ENCODE data around the gene TOMM22. TPM values are rescaled to one million over a fixed set of nuclear protein-coding genes. Genes with fewer than 3 reads are reported as not detected.

Gene TOMM22
- total and polyA plus RNA-seq, 2 experiments from 2014 or later, result 84.0 to 131 TPM

DNA sequence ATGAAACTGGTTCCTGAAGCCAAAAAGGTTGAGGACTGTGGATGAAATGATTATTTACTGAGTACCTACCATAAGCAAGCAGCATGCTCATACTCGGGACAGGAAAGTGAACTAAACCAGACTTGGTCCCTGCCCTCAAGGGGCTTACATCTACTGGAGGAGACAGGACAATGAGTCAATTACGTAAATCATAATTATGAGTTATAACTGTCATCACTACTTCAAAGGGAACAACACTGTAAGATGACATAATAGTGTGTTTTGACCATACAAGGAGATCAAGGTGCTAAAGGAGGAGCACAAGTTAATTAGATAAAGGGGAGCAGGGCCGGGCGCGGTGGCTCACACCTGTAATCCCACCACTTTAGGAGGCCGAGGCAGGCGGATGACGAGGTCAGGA, 28.0 kb upstream of the TOMM22 start (continued):
- TF ChIP-seq, protein P1, sequence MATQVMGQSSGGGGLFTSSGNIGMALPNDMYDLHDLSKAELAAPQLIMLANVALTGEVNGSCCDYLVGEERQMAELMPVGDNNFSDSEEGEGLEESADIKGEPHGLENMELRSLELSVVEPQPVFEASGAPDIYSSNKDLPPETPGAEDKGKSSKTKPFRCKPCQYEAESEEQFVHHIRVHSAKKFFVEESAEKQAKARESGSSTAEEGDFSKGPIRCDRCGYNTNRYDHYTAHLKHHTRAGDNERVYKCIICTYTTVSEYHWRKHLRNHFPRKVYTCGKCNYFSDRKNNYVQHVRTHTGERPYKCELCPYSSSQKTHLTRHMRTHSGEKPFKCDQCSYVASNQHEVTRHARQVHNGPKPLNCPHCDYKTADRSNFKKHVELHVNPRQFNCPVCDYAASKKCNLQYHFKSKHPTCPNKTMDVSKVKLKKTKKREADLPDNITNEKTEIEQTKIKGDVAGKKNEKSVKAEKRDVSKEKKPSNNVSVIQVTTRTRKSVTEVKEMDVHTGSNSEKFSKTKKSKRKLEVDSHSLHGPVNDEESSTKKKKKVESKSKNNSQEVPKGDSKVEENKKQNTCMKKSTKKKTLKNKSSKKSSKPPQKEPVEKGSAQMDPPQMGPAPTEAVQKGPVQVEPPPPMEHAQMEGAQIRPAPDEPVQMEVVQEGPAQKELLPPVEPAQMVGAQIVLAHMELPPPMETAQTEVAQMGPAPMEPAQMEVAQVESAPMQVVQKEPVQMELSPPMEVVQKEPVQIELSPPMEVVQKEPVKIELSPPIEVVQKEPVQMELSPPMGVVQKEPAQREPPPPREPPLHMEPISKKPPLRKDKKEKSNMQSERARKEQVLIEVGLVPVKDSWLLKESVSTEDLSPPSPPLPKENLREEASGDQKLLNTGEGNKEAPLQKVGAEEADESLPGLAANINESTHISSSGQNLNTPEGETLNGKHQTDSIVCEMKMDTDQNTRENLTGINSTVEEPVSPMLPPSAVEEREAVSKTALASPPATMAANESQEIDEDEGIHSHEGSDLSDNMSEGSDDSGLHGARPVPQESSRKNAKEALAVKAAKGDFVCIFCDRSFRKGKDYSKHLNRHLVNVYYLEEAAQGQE (IDR thresholded peaks at IDR 0.05; ENCODE audit: unreplicated experiment), result no peak
- no peak for TF ChIP-seq ZNF114 (CRISPR knock-in tag; IDR thresholded peaks at IDR 0.05)

DNA sequence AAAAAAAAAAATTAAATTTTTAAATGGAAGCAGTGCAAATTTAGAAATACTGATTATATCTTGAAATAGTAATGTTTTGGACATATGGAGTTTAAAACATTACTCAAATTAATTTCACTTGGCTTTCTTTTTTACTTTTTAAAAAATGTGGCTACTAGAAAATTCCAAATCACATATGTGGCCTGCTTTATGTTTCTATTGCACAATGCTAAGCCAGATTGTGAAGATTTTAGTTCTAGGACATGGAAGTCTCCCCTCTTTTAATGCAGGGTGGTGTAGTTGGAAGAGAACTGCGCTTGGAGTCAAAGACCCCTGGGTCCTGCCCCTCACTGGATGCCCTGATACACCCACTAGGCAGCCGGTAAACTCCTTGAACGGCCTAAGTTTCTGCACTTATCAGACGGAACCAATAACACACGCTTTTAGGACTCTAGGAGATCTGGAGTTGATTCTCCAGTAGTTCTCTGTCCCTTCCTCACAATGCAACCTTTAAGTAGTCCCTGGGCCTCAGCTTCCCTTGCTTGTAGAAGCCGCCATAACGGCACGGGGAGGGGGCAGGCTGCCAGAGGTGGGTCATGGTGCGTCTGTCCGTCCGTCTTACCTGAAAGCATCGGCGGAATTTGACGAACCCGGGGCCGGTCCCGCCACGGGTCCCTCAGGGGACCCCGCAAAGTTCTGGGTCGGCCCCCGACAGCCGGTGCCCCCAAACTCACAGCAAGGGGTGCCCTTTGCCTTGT, 26.1 kb upstream of the TOMM22 start:
- Mint-ChIP-seq H3K4me3 (peak overlapping the region; percentile 91), H3K9me3 (peaks cover 8% of the 10 kb centered on the region; the same call in 2 of the 3 replicates), H3K4me1 (peaks cover 8% of the 10 kb centered on the region), H3K36me3 (ENCODE audit: low read depth) (peaks cover 16% of the 10 kb centered on the region), H3K27me3 (ENCODE audit: insufficient read depth, low read depth, poor library complexity) (peaks cover 6% of the 10 kb centered on the region), H3K27ac (peak overlapping the region; percentile 99)
- peak overlapping the region; percentile 20; the same call in 1 of the 2 replicates for H3K27ac ChIP-seq (ENCODE audit: low read depth)
- H4K20me1 ChIP-seq (replicated peaks; ENCODE audit: insufficient read depth), result no peaks in the 10 kb centered on the region; the same call in 1 of the 2 replicates
- H3K4me3 ChIP-seq, result peak overlapping the region; percentile 74
- no peaks in the 10 kb centered on the region for H3F3A ChIP-seq (replicated peaks; ENCODE audit: low read depth)
- DNase-seq (ENCODE audit: low spot score) (no peak), ATAC-seq (peak; percentile 63)
- H3K79me2 ChIP-seq (replicated peaks; ENCODE audit: insufficient read depth), result 0 out of 2 replicates have a peak, but pooled peaks cover 4% of the 10 kb centered on the region
- no peaks in the 10 kb centered on the region for H3K9me2 ChIP-seq (ENCODE audit: insufficient read depth)
- H3K36me3 ChIP-seq (ENCODE audit: insufficient read depth), result no peaks in the 10 kb centered on the region
- H3K4me1 ChIP-seq (ENCODE audit: insufficient read depth), result peaks cover 5% of the 10 kb centered on the region
- peak overlapping the region; percentile 99 for H3K4me2 ChIP-seq
- H3K27me3 ChIP-seq (ENCODE audit: insufficient read depth), result no peaks in the 10 kb centered on the region
- peak overlapping the region; percentile 49 for H2AFZ ChIP-seq
- TF ChIP-seq, protein P2, sequence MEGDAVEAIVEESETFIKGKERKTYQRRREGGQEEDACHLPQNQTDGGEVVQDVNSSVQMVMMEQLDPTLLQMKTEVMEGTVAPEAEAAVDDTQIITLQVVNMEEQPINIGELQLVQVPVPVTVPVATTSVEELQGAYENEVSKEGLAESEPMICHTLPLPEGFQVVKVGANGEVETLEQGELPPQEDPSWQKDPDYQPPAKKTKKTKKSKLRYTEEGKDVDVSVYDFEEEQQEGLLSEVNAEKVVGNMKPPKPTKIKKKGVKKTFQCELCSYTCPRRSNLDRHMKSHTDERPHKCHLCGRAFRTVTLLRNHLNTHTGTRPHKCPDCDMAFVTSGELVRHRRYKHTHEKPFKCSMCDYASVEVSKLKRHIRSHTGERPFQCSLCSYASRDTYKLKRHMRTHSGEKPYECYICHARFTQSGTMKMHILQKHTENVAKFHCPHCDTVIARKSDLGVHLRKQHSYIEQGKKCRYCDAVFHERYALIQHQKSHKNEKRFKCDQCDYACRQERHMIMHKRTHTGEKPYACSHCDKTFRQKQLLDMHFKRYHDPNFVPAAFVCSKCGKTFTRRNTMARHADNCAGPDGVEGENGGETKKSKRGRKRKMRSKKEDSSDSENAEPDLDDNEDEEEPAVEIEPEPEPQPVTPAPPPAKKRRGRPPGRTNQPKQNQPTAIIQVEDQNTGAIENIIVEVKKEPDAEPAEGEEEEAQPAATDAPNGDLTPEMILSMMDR (conservative IDR thresholded peaks at IDR 0.05; ENCODE audit: low read depth in 2 of 2), result no peak
- TF ChIP-seq, protein P3, sequence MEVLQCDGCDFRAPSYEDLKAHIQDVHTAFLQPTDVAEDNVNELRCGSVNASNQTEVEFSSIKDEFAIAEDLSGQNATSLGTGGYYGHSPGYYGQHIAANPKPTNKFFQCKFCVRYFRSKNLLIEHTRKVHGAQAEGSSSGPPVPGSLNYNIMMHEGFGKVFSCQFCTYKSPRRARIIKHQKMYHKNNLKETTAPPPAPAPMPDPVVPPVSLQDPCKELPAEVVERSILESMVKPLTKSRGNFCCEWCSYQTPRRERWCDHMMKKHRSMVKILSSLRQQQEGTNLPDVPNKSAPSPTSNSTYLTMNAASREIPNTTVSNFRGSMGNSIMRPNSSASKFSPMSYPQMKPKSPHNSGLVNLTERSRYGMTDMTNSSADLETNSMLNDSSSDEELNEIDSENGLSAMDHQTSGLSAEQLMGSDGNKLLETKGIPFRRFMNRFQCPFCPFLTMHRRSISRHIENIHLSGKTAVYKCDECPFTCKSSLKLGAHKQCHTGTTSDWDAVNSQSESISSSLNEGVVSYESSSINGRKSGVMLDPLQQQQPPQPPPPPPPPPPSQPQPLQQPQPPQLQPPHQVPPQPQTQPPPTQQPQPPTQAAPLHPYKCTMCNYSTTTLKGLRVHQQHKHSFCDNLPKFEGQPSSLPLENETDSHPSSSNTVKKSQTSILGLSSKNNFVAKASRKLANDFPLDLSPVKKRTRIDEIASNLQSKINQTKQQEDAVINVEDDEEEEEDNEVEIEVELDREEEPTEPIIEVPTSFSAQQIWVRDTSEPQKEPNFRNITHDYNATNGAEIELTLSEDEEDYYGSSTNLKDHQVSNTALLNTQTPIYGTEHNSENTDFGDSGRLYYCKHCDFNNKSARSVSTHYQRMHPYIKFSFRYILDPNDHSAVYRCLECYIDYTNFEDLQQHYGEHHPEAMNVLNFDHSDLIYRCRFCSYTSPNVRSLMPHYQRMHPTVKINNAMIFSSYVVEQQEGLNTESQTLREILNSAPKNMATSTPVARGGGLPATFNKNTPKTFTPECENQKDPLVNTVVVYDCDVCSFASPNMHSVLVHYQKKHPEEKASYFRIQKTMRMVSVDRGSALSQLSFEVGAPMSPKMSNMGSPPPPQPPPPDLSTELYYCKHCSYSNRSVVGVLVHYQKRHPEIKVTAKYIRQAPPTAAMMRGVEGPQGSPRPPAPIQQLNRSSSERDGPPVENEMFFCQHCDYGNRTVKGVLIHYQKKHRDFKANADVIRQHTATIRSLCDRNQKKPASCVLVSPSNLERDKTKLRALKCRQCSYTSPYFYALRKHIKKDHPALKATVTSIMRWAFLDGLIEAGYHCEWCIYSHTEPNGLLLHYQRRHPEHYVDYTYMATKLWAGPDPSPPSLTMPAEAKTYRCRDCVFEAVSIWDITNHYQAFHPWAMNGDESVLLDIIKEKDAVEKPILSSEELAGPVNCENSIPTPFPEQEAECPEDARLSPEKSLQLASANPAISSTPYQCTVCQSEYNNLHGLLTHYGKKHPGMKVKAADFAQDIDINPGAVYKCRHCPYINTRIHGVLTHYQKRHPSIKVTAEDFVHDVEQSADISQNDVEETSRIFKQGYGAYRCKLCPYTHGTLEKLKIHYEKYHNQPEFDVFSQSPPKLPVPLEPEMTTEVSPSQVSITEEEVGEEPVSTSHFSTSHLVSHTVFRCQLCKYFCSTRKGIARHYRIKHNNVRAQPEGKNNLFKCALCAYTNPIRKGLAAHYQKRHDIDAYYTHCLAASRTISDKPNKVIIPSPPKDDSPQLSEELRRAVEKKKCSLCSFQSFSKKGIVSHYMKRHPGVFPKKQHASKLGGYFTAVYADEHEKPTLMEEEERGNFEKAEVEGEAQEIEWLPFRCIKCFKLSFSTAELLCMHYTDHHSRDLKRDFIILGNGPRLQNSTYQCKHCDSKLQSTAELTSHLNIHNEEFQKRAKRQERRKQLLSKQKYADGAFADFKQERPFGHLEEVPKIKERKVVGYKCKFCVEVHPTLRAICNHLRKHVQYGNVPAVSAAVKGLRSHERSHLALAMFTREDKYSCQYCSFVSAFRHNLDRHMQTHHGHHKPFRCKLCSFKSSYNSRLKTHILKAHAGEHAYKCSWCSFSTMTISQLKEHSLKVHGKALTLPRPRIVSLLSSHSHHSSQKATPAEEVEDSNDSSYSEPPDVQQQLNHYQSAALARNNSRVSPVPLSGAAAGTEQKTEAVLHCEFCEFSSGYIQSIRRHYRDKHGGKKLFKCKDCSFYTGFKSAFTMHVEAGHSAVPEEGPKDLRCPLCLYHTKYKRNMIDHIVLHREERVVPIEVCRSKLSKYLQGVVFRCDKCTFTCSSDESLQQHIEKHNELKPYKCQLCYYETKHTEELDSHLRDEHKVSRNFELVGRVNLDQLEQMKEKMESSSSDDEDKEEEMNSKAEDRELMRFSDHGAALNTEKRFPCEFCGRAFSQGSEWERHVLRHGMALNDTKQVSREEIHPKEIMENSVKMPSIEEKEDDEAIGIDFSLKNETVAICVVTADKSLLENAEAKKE (CRISPR knock-in tag; IDR thresholded peaks at IDR 0.05), result no peak
- TF ChIP-seq NANOG (IDR thresholded peaks at IDR 0.05; ENCODE audit: borderline replicate concordance), result no peak
- TF ChIP-seq ZNF114 (CRISPR knock-in tag; IDR thresholded peaks at IDR 0.05), result no peak
- TF ChIP-seq CREB1 (CRISPR knock-in tag; IDR thresholded peaks at IDR 0.05; ENCODE audit: low read depth), result no peak
- TF ChIP-seq JUNB (IDR thresholded peaks at IDR 0.05; ENCODE audit: unreplicated experiment), result no peak
- no peak for TF ChIP-seq ZNF331 (CRISPR knock-in tag; IDR thresholded peaks at IDR 0.05; ENCODE audit: low read depth)
- no peak; the same call in 1 of the 2 replicates for TF ChIP-seq POLR2AphosphoS5 (IDR thresholded peaks at IDR 0.05; ENCODE audit: low read depth)
- no peak for TF ChIP-seq EZH2phosphoT487 (IDR thresholded peaks at IDR 0.05; ENCODE audit: unreplicated experiment)
- TF ChIP-seq, protein P4, sequence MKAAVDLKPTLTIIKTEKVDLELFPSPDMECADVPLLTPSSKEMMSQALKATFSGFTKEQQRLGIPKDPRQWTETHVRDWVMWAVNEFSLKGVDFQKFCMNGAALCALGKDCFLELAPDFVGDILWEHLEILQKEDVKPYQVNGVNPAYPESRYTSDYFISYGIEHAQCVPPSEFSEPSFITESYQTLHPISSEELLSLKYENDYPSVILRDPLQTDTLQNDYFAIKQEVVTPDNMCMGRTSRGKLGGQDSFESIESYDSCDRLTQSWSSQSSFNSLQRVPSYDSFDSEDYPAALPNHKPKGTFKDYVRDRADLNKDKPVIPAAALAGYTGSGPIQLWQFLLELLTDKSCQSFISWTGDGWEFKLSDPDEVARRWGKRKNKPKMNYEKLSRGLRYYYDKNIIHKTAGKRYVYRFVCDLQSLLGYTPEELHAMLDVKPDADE (IDR thresholded peaks at IDR 0.05), result no peak

All from GM23338 (cell line).